Activated CD8-positive, alpha-beta memory T cell treated with anti-CD3 and anti-CD28 coated beads, Interleukin-2, amount 50 U/mL, for 48 hours (primary cell): ENCODE measurements around the gene EIF3F.
A peak's percentile ranks its signal among the peaks of the same experiment; 100 is the strongest.

ENCODE experiments used
- DNase-seq: peaks from one replicate; pipeline ENCODE4 v3.0.0-alpha.2; 2020

The EIF3F gene

DNA sequence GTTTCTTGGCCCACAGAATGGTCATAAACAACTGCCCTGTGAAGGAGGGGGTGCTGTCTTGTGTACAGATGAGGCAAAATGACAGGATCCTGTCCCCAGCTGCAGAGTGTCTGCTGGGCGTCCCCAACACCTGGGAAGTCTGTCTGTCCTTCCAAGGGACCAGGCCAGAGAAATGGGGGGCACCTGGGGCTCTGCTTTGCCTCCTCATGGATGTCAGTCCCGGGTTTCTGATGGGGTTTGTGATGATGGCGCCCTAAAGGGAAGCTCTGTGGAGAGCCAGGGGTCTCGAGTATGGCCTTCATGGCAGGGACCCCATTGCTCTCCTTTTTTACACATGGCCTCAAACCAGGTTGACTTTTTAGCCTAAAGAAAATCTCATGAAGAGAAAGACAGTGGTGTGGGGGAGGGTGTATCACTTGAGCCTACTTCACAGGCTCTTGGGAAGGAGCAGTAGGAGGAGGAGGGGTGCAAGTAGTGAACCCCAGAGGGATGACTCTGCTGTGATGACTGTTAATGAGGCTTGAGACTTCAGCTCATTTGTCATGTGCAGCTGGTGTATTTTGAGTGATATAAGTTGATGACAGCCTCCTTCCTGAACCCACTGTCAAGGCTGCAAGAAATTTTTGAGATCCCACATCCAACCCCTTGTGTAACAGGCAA, 53.3 kb downstream of the EIF3F start:
- DNase-seq: no peak

DNA sequence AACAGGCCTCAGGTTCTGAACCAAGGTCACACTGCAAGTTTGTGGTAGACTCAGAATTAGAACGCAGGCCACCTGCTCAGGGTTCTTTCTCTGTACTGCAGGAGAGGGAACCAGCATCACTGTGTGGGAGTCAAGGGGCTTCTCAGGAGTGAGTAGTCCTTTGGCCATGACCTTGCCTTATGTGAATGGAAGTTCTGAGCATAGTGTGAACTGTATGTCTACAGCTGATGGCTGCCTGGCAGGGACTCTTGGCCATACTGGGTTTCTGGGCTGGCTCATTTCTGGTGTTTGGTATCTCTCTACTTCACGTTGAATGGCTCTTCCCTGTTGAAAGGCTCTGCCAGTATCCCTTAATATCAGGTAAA, 53.8 kb downstream of the EIF3F start:
- DNase-seq: no peak

DNA sequence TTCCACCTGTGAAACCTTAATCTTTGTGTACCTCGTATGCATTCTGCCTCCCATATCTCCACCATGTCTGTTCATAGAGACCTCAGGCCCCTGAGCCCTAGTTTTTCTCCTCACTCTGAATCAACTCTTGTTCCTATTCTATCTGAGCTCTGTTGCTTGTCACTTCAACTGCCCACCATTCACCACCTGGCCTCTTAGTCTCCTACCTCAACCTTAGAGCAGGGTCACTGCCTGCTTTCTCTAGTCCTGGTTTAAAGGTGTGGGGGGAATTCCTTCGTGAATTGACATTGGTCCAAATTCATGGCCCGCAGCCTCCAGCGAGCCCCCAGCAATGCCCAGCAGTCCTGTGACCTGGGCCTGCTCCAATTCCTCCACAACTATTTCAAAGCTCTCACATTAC, 54.4 kb downstream of the EIF3F start:
- DNase-seq: no peak

DNA sequence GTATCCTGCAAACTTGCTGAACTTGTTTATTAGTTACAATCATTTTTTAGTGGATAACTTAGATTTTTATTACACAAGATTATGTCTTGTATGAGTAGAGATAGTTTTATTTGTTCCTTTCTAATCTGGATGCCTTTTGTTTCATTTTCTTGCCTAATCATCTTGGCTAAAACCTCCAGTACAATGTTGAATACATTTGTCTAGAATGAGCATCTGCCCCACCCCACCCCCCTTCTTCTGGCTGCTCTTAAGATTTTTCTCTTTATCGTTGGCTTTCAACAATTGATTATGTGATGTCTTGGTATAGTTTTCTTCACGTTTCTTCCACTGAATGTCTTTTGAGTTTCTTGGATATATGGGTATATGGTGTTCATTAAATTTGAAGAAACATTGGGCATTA, 56.6 kb downstream of the EIF3F start:
- DNase-seq: no peak

DNA sequence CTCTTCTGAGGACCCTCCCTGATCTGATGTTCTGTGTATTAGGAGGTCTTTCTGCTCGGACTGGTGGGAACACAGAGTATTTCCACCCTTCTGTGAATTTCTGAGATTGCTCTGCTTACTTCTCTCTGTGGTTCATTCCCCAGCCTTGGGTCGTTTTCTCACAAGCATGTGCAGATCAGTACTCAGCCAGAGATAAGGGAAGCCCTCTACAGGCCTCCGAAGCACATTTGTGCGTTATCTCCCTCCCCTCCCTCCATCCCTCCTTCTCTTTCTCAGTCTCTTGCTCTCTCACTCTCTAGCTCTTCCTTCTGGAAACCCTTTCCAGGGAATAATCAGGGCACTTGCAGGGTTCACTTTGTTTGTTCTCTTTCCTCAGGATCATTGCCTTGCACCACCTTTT, 58.7 kb downstream of the EIF3F start:
- DNase-seq: no peak

DNA sequence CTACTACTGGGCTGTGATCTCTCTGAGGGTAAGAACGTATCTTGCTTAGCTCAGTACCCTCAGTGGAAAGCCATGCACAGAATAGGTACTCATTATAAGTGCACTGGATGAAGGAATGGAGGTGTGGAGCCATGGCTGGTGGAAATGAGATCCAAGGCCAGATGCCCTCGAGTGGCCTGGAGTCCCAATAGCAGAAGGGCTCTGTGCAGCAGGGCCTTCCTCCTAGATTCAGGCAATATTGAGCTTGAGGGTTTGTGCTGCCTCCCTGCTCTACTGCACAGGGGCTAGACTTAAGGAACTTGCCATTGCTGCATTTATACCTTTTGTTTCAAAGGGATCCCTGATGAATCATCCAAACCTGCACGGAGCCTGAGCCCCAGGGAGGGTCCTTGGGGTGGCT, 60.2 kb downstream of the EIF3F start:
- peak; percentile 13 for DNase-seq

DNA sequence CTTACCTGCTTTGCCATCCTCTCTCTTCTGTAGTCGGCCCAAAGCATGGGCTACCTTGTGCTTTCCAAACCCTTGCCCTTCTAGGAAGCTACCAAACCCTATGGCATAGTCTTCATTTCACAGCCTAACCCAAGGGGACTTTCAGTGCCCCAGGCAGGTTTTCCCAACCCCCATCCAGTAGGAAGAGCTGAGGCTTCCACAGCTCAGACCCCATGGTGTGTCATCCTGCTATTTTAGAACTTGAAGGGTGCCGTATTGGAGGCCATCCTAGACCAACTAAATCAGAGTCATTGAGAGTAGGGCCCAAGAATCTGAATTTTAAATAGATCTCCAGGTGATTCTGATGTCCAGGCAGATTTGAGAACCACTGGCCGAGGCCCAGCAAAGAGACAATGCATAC, 61.9 kb downstream of the EIF3F start:
- no peak for DNase-seq
